ENCODE data around the gene CCT6A.
"Not testable (repeated sequence)": the region's sequence is repeated elsewhere in the genome, so short reads cannot be mapped to it uniquely, and the experiment has no call there.

The CCT6A gene

DNA sequence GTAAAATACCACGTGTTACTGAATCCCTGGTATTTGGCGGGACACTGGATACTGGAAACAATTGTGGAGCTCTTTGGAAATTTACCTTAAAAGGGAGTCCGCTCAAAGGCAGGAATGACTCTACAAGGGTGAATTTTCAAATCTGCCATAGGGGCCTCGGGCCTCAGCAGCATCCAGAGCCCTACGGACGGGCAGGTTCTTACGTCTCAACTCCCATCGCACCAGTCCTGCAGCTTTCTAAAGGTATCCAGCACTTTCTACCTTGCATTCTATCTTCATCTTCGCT lies 569 bp upstream of the CCT6A start:
- TF ChIP-seq, protein P1, sequence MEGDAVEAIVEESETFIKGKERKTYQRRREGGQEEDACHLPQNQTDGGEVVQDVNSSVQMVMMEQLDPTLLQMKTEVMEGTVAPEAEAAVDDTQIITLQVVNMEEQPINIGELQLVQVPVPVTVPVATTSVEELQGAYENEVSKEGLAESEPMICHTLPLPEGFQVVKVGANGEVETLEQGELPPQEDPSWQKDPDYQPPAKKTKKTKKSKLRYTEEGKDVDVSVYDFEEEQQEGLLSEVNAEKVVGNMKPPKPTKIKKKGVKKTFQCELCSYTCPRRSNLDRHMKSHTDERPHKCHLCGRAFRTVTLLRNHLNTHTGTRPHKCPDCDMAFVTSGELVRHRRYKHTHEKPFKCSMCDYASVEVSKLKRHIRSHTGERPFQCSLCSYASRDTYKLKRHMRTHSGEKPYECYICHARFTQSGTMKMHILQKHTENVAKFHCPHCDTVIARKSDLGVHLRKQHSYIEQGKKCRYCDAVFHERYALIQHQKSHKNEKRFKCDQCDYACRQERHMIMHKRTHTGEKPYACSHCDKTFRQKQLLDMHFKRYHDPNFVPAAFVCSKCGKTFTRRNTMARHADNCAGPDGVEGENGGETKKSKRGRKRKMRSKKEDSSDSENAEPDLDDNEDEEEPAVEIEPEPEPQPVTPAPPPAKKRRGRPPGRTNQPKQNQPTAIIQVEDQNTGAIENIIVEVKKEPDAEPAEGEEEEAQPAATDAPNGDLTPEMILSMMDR (IDR thresholded peaks at IDR 0.05; ENCODE audit: control extremely low read depth, extremely low read depth, low read depth, missing control alignments), result no peak
- POLR2A ChIA-PET, result interaction anchor here (0.8 to 2.1 kb wide), 7 partner anchors 9 to 55 kb away, joined by 4 to 17 read pairs (median 5); partner anchors contain the start of genes CHCHD2, PHKG1 and SUMF2
- no peak for DNase-seq (ENCODE audit: extremely low spot score)
- CTCF ChIA-PET, result interaction anchor here (0.9 to 2.3 kb wide), 10 partner anchors 11 to 87 kb away, joined by 3 to 14 read pairs (median 5); partner anchors contain the start of gene SUMF2

DNA sequence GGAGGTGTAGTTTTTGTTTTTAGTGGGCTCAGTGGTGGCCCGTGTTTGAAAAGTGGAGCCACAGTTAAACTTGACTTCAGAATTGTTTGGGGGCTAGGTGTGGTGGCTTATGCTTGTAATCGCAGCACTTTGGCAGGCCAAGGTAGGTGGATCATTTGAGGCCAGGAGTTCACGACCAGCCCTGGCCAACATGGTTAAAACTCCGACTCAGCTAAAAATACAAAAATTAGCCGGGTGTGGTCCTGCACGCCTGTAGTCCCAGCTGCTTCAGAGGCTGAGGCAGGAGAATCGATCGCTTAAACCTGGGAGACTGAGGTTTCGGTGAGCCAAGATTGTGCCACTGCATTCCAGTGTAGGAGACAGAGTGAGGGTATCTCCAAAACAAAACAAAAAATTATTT lies 1.8 kb downstream of the CCT6A start:
- POLR2A ChIA-PET, result no interaction called here
- TF ChIP-seq, protein P1 (IDR thresholded peaks at IDR 0.05; ENCODE audit: control extremely low read depth, extremely low read depth, low read depth, missing control alignments), result no peak
- CTCF ChIA-PET, result interaction anchor here (1.0 to 1.2 kb wide), 2 partner anchors 8 to 11 kb away, joined by 3 to 4 read pairs; partner anchors contain the start of gene SUMF2
- DNase-seq (ENCODE audit: extremely low spot score), result no peak

DNA sequence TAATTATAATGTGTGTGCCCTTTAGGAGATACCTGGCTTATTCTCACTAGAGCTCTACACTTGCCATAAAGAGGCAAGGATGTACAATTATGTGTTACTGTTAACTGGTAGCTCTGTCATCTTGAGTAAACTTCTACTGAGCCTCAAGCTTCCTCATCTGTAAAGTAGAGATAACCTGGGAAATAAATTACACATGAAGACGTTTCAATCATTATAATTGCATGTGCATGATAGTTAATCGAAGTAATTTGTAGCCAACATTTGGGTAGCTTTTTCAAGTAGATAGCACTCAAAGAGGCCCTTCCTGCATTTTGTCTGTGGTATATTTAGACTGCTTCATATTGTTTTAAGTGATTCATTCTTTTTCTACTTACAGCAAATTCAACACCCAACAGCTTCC lies 2.4 kb downstream of the CCT6A start:
- TF ChIP-seq, protein P1 (IDR thresholded peaks at IDR 0.05; ENCODE audit: control extremely low read depth, extremely low read depth, low read depth, missing control alignments), result no peak
- no peak for DNase-seq (ENCODE audit: extremely low spot score)
- POLR2A ChIA-PET, result no interaction called here
- CTCF ChIA-PET, result interaction anchor here (1.0 to 1.2 kb wide), 4 partner anchors 8 to 54 kb away, joined by 3 to 4 read pairs (median 3); partner anchors contain the start of gene SUMF2

DNA sequence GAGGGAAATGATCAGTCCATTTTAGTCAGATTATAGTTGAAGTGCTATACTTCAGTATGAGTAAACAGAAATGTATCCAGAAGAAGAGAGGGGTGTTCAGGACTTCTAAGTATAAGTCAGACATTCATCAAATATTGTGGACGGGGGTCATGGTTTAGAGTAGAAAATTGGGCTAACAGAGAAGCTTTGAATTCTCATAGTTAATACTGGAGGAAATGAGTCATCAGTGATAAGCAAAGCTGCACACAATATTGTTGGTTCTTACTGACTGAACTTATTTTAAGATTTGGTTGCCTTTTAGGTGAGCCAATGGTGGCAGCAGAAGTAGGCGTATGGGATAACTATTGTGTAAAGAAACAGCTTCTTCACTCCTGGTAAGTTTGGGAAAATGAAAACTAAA lies 10.8 kb downstream of the CCT6A start:
- TF ChIP-seq, protein P1 (IDR thresholded peaks at IDR 0.05; ENCODE audit: control extremely low read depth, extremely low read depth, low read depth, missing control alignments), result no peak
- ChIA-PET CTCF (interaction anchor here (1.1 to 2.4 kb wide), 3 partner anchors 9 to 98 kb away, joined by 4 to 7 read pairs (median 4); partner anchors contain the start of gene NIPSNAP2), POLR2A (no interaction called here)
- DNase-seq (ENCODE audit: extremely low spot score), result no peak

DNA sequence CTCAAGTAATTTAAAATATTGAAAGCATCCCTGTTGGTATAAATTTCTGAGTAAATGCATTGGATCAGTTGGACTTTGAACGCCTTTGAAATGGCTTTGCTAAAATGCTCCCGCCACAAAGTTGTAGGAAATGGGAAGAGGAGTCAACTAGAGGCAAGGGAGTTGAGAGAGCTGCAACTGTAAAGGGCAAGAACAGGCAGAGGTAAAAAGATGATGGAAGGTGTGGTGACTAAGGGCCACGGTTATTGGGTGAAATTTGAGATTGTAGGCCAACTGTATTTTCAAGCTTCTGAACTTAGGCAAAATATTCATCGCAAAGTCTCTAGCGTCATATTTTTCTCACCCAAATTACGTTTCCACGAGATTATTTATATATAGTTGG lies 11.9 kb downstream of the CCT6A start:
- DNase-seq (ENCODE audit: extremely low spot score), result no peak
- POLR2A ChIA-PET, result interaction anchor here (1.9 kb wide), 1 partner anchor 12 kb away, joined by 17 read pairs; the partner anchor contains the start of genes CCT6A and PSPH
- CTCF ChIA-PET, result interaction anchor here (1.4 to 3.0 kb wide), 4 partner anchors 11 to 56 kb away, joined by 4 to 27 read pairs (median 6); no protein-coding TSS in a partner anchor

DNA sequence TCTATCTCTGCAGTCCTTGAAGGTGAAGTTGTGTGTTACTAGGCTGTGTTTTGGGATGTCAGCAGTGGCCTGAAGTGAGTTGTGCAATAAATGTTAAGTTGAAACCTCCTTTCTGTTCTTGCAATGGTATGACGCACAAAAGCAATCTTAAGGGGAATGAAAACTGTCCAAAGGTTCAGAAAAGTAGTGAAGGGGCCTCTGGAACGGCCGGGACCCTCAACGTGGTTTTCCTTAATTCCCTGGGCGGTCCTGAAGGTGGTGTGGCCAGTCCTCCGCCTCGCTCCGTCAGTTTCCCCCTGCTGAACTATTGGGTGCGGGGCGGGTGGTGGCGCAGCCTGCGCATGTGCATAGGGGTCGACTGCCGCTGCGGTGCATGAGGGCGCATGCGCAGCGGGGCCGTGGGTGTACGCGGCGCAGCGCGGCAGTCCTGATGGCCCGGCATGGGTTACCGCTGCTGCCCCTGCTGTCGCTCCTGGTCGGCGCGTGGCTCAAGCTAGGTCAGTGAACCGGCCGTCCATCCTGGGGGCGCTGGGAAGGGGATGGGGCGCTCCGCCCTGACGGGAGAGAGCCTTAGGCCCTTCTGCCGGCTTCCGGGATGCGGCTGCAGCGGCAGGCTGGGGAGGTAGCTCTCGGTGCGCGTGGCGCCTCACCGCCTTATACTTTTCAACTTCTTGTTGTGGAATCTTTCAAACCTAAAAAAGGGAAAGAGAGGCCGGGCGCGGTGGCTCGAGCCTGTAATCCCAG lies 12.5 kb downstream of the CCT6A start, which contains the start of gene SUMF2:
Gene SUMF2 (plus strand): TSS at position 405 of the 744 bp plus-strand sequence. CDS start 26 bp downstream, at position 431.
- ChIA-PET POLR2A (interaction anchor here (1.9 kb wide), 1 partner anchor 13 kb away, joined by 17 read pairs; the partner anchor contains the start of genes CCT6A and PSPH), CTCF (interaction anchor here (0.9 to 3.0 kb wide), 5 partner anchors 10 to 57 kb away, joined by 3 to 27 read pairs (median 6); partner anchors contain the start of genes CCT6A and PSPH)
- TF ChIP-seq, protein P1 (IDR thresholded peaks at IDR 0.05; ENCODE audit: control extremely low read depth, extremely low read depth, low read depth, missing control alignments), result no peak
- peak; percentile 98 for DNase-seq (ENCODE audit: extremely low spot score)

More for the DNA sequence above, 11.9 kb downstream of the CCT6A start:
- TF ChIP-seq, protein P1 (IDR thresholded peaks at IDR 0.05; ENCODE audit: control extremely low read depth, extremely low read depth, low read depth, missing control alignments), result no peak

DNA sequence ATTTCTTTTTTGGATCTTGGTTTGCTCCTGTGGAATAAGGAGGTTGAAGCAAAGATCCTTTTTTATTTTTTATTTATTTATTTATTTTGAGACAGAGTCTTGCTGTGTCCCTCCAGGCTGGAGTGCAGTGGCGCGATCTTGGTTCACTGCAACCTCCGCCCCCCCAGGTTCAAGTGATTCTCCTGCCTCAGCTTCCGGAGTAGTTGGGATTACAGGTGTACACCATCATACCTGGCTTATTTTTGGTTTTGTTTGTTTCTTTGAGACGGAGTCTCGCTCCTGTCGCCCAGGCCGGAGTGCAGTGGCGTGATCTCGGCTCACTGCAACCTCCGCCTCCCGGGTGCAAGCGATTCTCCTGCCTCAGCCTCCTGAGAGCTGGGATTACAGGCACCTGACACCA lies 14.8 kb downstream of the CCT6A start:
- POLR2A ChIA-PET; DNase-seq (ENCODE audit: extremely low spot score): not testable (repeated sequence)
- CTCF ChIA-PET, result interaction anchor here (1.2 to 3.0 kb wide), 4 partner anchors 8 to 67 kb away, joined by 3 to 27 read pairs (median 9); partner anchors contain the start of genes CCT6A and PSPH
